Kidney (tissue), 14 donors: Measurements from ENCODE around the gene SURF1. TPM values are rescaled to one million over a fixed set of nuclear protein-coding genes. Genes with fewer than 3 reads are reported as not detected.

Experiments used
- DNase-seq, 5 donors: peaks; one replicate each; pipeline ENCODE4 v3.0.0-alpha.2; 2013 to 2020
- FAIRE-seq: peaks from 2 replicates; lab custom pipeline; 2012; peaks lifted over from hg19 to GRCh38; lab: Jason Lieb, UNC
- H3K27ac ChIP-seq, 2 donors: one replicate each; pipeline ENCODE4 v1.7.0; 2013; ENCODE audit warnings: low read depth in 2 of 2, low read length in 2 of 2, inconsistent platforms in 1 of 2
- H3K27me3 ChIP-seq: one replicate; pipeline ENCODE4 v1.7.1; 2013; ENCODE audit warnings: low read length, inconsistent platforms; ENCODE audit not compliant: control insufficient read depth, insufficient read depth
- H3K36me3 ChIP-seq, 3 donors: one replicate each; pipeline versions ENCODE4 v1.7.0 to v1.7.1; 2013; ENCODE audit warnings: low read length in 3 of 3, control low read depth in 1 of 3, inconsistent platforms in 1 of 3; ENCODE audit not compliant: insufficient read depth in 3 of 3, control insufficient read depth in 2 of 3
- H3K4me1 ChIP-seq, 3 donors: one replicate each; pipeline versions ENCODE4 v1.7.0 to v1.7.1; 2013; ENCODE audit warnings: low read length in 3 of 3, inconsistent platforms in 1 of 3, low read depth in 1 of 3; ENCODE audit not compliant: control insufficient read depth in 2 of 3, insufficient read depth in 2 of 3
- H3K4me3 ChIP-seq, 3 donors: one replicate each; pipeline versions ENCODE4 v1.7.0 to v1.8.1; 2013; ENCODE audit warnings: low read length in 3 of 3, control low read depth in 1 of 3, inconsistent platforms in 1 of 3
- H3K9ac ChIP-seq, 3 donors: one replicate each; pipeline versions ENCODE4 v1.7.0 to v1.7.1; 2013; ENCODE audit warnings: low read length in 3 of 3, control low read depth in 1 of 3, inconsistent platforms in 1 of 3
- H3K9me3 ChIP-seq, 3 donors: one replicate each; pipeline versions ENCODE4 v1.7.0 to v1.7.1; 2013; ENCODE audit warnings: low read length in 3 of 3, control low read depth in 1 of 3, inconsistent platforms in 1 of 3; ENCODE audit not compliant: control insufficient read depth in 2 of 3, insufficient read depth in 1 of 3
- CTCF ChIP-seq: IDR thresholded peaks from 3 replicates; pipeline ENCODE4 v1.5.1; 2012; ENCODE audit warnings: mild to moderate bottlenecking, moderate library complexity, borderline replicate concordance; ENCODE audit not compliant: insufficient read depth; ENCODE audit errors: extremely low read depth
- intact Hi-C: fragments of 100-400 bp; cut with DNase I; formaldehyde crosslinking; loops from one replicate; pipeline ENCODE4 v1.11.1; 2022
- polyA plus RNA-seq: library from polyadenylated mRNA; stranded (reverse); fragments of 350-450 nt; fragmentation: Illumina TruSeq; extraction: RNeasy Lipid Tissue Mini Kit (QIAGEN cat#74804); gene quantifications from one replicate; pipeline ENCODE4 v1.2.3, GENCODE V29; 2014; ENCODE audit warnings: low read depth, low replicate concordance; ENCODE audit not compliant: insufficient read depth
- total RNA-seq: library from RNA; stranded (reverse); fragmentation: NEBNext Ultra II Directional; extraction: Animal tissue kit (Norgen Biotek cat#: 25700); gene quantifications from one replicate; pipeline ENCODE4 v1.2.1, GENCODE V29; 2021
- donor health status: control.
- donor health status: control.
- donor health status: control.
- donor health status: control.
- donor health status: control.
- donor health status: DM: yes; HTN: yes; CAD: no.
- donor health status: Normal renal cell carcinoma (clear cell type).

Gene SURF1
- total and polyA plus RNA-seq, 2 donors from 2014 or later: 45.0 to 165 TPM

- no peak for DNase-seq
- H3K27ac ChIP-seq: no peak overlapping the region
- H3K9me3 ChIP-seq: peaks cover 0 to 4% (median 0%) of the 10 kb centered on the region in 3 donors
- intact Hi-C loops: no loop called here
- no peak for TF ChIP-seq CTCF
- H3K4me3 ChIP-seq: no peak overlapping the region
- no peak for FAIRE-seq
- no peaks in the 10 kb centered on the region for H3K27me3 ChIP-seq
- H3K9ac ChIP-seq: no peak overlapping the region
- H3K4me1 ChIP-seq: no peaks in the 10 kb centered on the region
- H3K36me3 ChIP-seq: peaks cover 0 to 3% (median 0%) of the 10 kb centered on the region in 3 donors
These were observed 30.1 kb upstream of the SURF1 start for GRCh38 chr9:133386338-133386737.

GRCh38 chr9:133385452-133385851, 29.2 kb upstream of the SURF1 start:
- Histone ChIP-seq H3K9ac (no peak overlapping the region), H3K27me3 (no peaks in the 10 kb centered on the region), H3K4me1 (no peaks in the 10 kb centered on the region), H3K36me3 (peaks cover 0 to 3% (median 0%) of the 10 kb centered on the region in 3 donors), H3K9me3 (peaks cover 0 to 4% (median 0%) of the 10 kb centered on the region in 3 donors), H3K4me3 (no peak overlapping the region), H3K27ac (no peak overlapping the region)
- TF ChIP-seq CTCF: no peak
- intact Hi-C loops: no loop called here
- FAIRE-seq (no peak), DNase-seq (no peak)

- DNase-seq: no peak
- H3K4me1 ChIP-seq: no peaks in the 10 kb centered on the region
- no peak for TF ChIP-seq CTCF
- H3K27me3 ChIP-seq: no peaks in the 10 kb centered on the region
- H3K9me3 ChIP-seq: peaks cover 0 to 4% (median 0%) of the 10 kb centered on the region in 3 donors
- H3K9ac ChIP-seq: no peak overlapping the region
- no peak for FAIRE-seq
- intact Hi-C loops: no loop called here
- H3K27ac ChIP-seq: no peak overlapping the region
- H3K4me3 ChIP-seq: no peak overlapping the region
- H3K36me3 ChIP-seq: peaks cover 0 to 3% (median 0%) of the 10 kb centered on the region in 3 donors
These were observed 28.5 kb upstream of the SURF1 start for GRCh38 chr9:133384736-133385321.

GRCh38 chr9:133383438-133383837, 27.2 kb upstream of the SURF1 start:
- Histone ChIP-seq H3K4me3 (peak overlapping the region in 1 of 3 donors; percentile 24), H3K36me3 (peaks cover 0 to 3% (median 0%) of the 10 kb centered on the region in 3 donors), H3K27me3 (no peaks in the 10 kb centered on the region), H3K9me3 (peaks cover 0 to 4% (median 0%) of the 10 kb centered on the region in 3 donors), H3K4me1 (no peaks in the 10 kb centered on the region), H3K9ac (no peak overlapping the region), H3K27ac (no peak overlapping the region)
- FAIRE-seq (no peak), DNase-seq (no peak)
- intact Hi-C loops: no loop called here
- TF ChIP-seq CTCF: no peak
